K562 (cell line): ENCODE data around the gene IGF2BP3. TPM values are rescaled to one million over a fixed set of nuclear protein-coding genes. Genes with fewer than 3 reads are reported as not detected.
A peak's percentile ranks its signal among the peaks of the same experiment; 100 is the strongest.

Experiments used
- DIDO1 ChIP-seq: fragments of 450-650 bp; IDR thresholded peaks from 2 replicates; pipeline ENCODE4 v1.6.1; 2016; ENCODE audit warnings: low read depth, missing biosample characterization, missing genetic modification characterization
- ELF2 ChIP-seq: fragments of 250-450 bp; sonication (Bioruptor Pico); IDR thresholded peaks from 2 replicates; pipeline ENCODE4 v1.5.0; 2021; ENCODE audit warnings: mild to moderate bottlenecking
- FOXA3 ChIP-seq, 2 experiments: fragments of 450-650 bp in 1 of 2; sonication (generic) in 1 of 2; formaldehyde crosslinking; IDR thresholded peaks in 1 of 2; conservative IDR thresholded peaks in 1 of 2; 2 replicates each; pipeline versions ENCODE4 v1.4.0 to v1.8.0; 2020 to 2022; ENCODE audit warnings: mild to moderate bottlenecking in 2 of 2, missing genetic modification reagents in 1 of 2
- GTF2E2 ChIP-seq: fragments of 200-800 bp; sonication (Bioruptor generic); IDR thresholded peaks from 2 replicates; pipeline ENCODE4 v1.6.1; 2016; ENCODE audit warnings: missing genetic modification characterization, missing compliant biosample characterization
- KLF1 ChIP-seq: fragments of 450-650 bp; IDR thresholded peaks from 2 replicates; pipeline ENCODE4 v1.6.1; 2016; ENCODE audit warnings: missing genetic modification characterization, missing compliant biosample characterization
- KLF6 ChIP-seq: fragments of 250-450 bp; sonication (Bioruptor Pico); IDR thresholded peaks from 2 replicates; pipeline ENCODE4 v1.4.0; 2020; ENCODE audit warnings: mild to moderate bottlenecking, moderate library complexity, borderline replicate concordance
- MEF2A ChIP-seq: IDR thresholded peaks from 2 replicates; pipeline ENCODE4 v1.6.1; 2011; ENCODE audit warnings: low read depth, mild to moderate bottlenecking, low read length, moderate library complexity; ENCODE audit not compliant: control insufficient read depth
- NCOA6 ChIP-seq: fragments of 450-650 bp; IDR thresholded peaks from 2 replicates; pipeline ENCODE4 v1.6.1; 2017; ENCODE audit warnings: mild to moderate bottlenecking
- NFIX ChIP-seq: fragments of 250-450 bp; sonication (Bioruptor Pico); IDR thresholded peaks from 2 replicates; pipeline ENCODE4 v1.4.0; 2020; ENCODE audit warnings: low read depth, mild to moderate bottlenecking, moderate library complexity
- PRPF4 ChIP-seq: fragments of 200-400 bp; formaldehyde crosslinking; IDR thresholded peaks from one replicate; pipeline ENCODE4 v1.6.1; 2017; ENCODE audit warnings: low read length, low read depth, mild to moderate bottlenecking; ENCODE audit not compliant: insufficient read depth, poor library complexity, severe bottlenecking
- PTTG1 ChIP-seq: fragments of 450-650 bp; IDR thresholded peaks from 2 replicates; pipeline ENCODE4 v1.6.1; 2016; ENCODE audit warnings: low read depth, mild to moderate bottlenecking, missing genetic modification characterization, missing compliant biosample characterization
- RBM15 ChIP-seq: fragments of 200-400 bp; formaldehyde crosslinking; IDR thresholded peaks from 2 replicates; pipeline ENCODE4 v1.6.1; 2018; ENCODE audit warnings: mild to moderate bottlenecking, low read length, moderate library complexity; ENCODE audit not compliant: insufficient read depth
- SMARCC2 ChIP-seq: fragments of 450-650 bp; IDR thresholded peaks from 2 replicates; pipeline ENCODE4 v1.6.1; 2017; ENCODE audit warnings: antibody characterized with exemption, moderate library complexity, mild to moderate bottlenecking, low read depth
- ZNF263 ChIP-seq: sonication (generic); formaldehyde crosslinking; IDR thresholded peaks from 2 replicates; pipeline ENCODE4 v1.8.0; 2022; ENCODE audit warnings: mild to moderate bottlenecking, missing genetic modification reagents, borderline replicate concordance
- ZNF507 ChIP-seq: conservative IDR thresholded peaks from 2 replicates; pipeline ENCODE4 v1.6.1; 2017; ENCODE audit warnings: missing genetic modification characterization, missing compliant biosample characterization
- polyA plus RNA-seq, 8 experiments: library from polyadenylated mRNA; depleted of rRNA in 4 of 8; stranded (reverse) in 5 of 8; unstranded in 3 of 8; fragments of >200 nt; fragmentation: Nextera tagmentation in 2 of 8; fragmentation: Illumina TruSeq in 1 of 8; extraction: Ambion mirVana in 2 of 8; extraction: Trizol in 1 of 8; gene quantifications; 2 replicates each; pipeline versions ENCODE4 v1.2.1 to v1.2.3, GENCODE V29; 2011 to 2014; ENCODE audit warnings: inconsistent platforms in 1 of 8, missing spikeins in 1 of 8
- total RNA-seq, 7 experiments: library from RNA; depleted of rRNA in 6 of 7; stranded (reverse); fragments of >200 nt in 6 of 7; fragmentation: Illumina TruSeq in 2 of 7; extraction: Trizol in 2 of 7; gene quantifications; 2 replicates each; pipeline versions ENCODE4 v1.2.1 to v1.2.3, GENCODE V29; 2011 to 2021; ENCODE audit warnings: low replicate concordance in 1 of 7
- TF ChIP-seq, protein P1 (sequence below), 2 experiments: IDR thresholded peaks; 2 replicates each; pipeline ENCODE4 v1.6.1; 2011; ENCODE audit warnings: borderline replicate concordance in 1 of 2, control low read depth in 1 of 2, low read depth in 1 of 2, low read length in 1 of 2, mild to moderate bottlenecking in 1 of 2, mixed read lengths in 1 of 2, moderate library complexity in 1 of 2; ENCODE audit not compliant: insufficient read depth in 1 of 2, insufficient read length in 1 of 2, poor library complexity in 1 of 2, severe bottlenecking in 1 of 2; ENCODE audit errors: extremely low read depth in 1 of 2
- TF ChIP-seq, protein P2 (sequence below): IDR thresholded peaks from 2 replicates; pipeline ENCODE4 v1.6.1; 2011; ENCODE audit not compliant: insufficient read length; ENCODE audit errors: extremely low read depth
- TF ChIP-seq, protein P3 (sequence below): fragments of 250-450 bp; sonication (Bioruptor Pico); IDR thresholded peaks from 2 replicates; pipeline ENCODE4 v1.5.0; 2020; ENCODE audit warnings: mild to moderate bottlenecking
- TF ChIP-seq, protein P4 (sequence below): fragments of 250-450 bp; sonication (Bioruptor Pico); IDR thresholded peaks from 2 replicates; pipeline ENCODE4 v1.8.0; 2021; ENCODE audit warnings: moderate library complexity, mild to moderate bottlenecking, inconsistent platforms
- TF ChIP-seq, protein P5 (sequence below): IDR thresholded peaks from 2 replicates; pipeline ENCODE4 v1.6.1; 2012; ENCODE audit warnings: low read depth, low read length, improper control_type of control experiment, borderline replicate concordance

Gene IGF2BP3
- total and polyA plus RNA-seq, 9 of the 15 experiments (the other 6 are each of a cell fraction or from before 2014, with no cell fraction given): 8.4 to 88.1 (median 61.2) TPM

DNA sequence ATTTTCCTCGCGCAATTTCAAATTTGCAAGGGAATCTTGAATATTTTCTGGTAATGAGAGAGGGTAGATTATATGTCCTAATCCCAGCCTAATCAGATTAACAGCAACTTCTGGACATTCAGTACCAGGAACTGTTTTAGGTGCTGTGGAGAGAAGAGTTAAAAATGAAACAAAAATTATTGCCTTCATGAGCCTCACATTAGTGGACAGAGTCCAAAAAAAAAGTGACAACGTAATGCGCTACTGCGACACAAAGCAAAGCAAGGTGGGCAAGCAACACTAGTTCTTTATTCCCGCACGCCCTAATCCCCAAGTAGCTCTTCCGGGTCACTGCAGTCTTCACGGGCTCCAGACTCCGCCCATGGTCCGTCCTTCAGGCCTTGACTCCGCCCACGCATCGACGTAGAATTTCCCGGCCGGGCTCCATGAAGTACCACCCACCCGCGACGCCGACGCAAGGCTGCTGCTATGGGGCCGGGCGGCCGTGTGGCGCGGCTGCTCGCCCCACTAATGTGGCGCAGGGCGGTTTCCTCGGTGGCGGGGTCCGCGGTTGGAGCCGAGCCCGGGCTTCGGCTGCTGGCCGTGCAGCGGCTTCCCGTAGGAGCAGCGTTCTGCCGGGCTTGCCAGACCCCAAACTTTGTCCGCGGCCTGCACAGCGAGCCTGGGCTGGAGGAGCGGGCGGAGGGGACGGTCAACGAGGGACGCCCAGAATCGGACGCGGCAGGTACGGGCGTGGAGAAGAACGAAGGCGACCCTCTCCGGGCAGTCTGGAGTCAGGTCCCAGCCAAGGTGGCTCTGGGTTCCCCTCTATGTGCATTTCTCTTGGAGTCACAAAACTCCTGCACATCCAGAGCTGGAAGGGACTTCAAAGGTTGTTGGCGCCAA is 171.2 kb downstream of the IGF2BP3 start, which contains the start of gene MALSU1 (continued):
- TF ChIP-seq, protein P1, sequence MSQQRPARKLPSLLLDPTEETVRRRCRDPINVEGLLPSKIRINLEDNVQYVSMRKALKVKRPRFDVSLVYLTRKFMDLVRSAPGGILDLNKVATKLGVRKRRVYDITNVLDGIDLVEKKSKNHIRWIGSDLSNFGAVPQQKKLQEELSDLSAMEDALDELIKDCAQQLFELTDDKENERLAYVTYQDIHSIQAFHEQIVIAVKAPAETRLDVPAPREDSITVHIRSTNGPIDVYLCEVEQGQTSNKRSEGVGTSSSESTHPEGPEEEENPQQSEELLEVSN (IDR thresholded peaks at IDR 0.05; ENCODE audit: borderline replicate concordance in 1 of 2, extremely low read depth in 1 of 2, insufficient read depth in 1 of 2, insufficient read length in 1 of 2, low read depth in 1 of 2, low read length in 1 of 2, poor library complexity in 1 of 2, severe bottlenecking in 1 of 2): peak; percentile 27 to 32
- TF ChIP-seq ELF2 (CRISPR knock-in tag) (0 out of 2 replicates have a peak, but pooled peaks have one; percentile 22), GTF2E2 (no peak; the same call in 1 of the 2 replicates), KLF6 (CRISPR knock-in tag) (peak; percentile 38; the same call in 1 of the 2 replicates), FOXA3 (CRISPR knock-in tag; conservative IDR thresholded peaks at IDR 0.05 in 1 of 2, IDR thresholded peaks at IDR 0.05 in 1 of 2) (no peak), ZNF507 (no peak), MEF2A (no peak), PTTG1 (tag) (peak; percentile 60; the same call in 1 of the 2 replicates), NCOA6 (no peak), RBM15 (no peak), ZNF263 (CRISPR knock-in tag) (peak; percentile 67; the same call in 1 of the 2 replicates), PRPF4 (no peak), DIDO1 (tag) (peak; percentile 73), NFIX (no peak), KLF1 (0 out of 2 replicates have a peak, but pooled peaks have one; percentile 31), SMARCC2 (no peak)
- TF ChIP-seq, protein P2, sequence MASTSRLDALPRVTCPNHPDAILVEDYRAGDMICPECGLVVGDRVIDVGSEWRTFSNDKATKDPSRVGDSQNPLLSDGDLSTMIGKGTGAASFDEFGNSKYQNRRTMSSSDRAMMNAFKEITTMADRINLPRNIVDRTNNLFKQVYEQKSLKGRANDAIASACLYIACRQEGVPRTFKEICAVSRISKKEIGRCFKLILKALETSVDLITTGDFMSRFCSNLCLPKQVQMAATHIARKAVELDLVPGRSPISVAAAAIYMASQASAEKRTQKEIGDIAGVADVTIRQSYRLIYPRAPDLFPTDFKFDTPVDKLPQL: no peak
- TF ChIP-seq, protein P3, sequence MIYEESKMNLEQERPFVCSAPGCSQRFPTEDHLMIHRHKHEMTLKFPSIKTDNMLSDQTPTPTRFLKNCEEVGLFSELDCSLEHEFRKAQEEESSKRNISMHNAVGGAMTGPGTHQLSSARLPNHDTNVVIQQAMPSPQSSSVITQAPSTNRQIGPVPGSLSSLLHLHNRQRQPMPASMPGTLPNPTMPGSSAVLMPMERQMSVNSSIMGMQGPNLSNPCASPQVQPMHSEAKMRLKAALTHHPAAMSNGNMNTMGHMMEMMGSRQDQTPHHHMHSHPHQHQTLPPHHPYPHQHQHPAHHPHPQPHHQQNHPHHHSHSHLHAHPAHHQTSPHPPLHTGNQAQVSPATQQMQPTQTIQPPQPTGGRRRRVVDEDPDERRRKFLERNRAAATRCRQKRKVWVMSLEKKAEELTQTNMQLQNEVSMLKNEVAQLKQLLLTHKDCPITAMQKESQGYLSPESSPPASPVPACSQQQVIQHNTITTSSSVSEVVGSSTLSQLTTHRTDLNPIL (CRISPR knock-in tag): no peak
- TF ChIP-seq, protein P4, sequence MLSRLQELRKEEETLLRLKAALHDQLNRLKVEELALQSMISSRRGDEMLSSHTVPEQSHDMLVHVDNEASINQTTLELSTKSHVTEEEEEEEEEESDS (CRISPR knock-in tag): no peak
- TF ChIP-seq, protein P5, sequence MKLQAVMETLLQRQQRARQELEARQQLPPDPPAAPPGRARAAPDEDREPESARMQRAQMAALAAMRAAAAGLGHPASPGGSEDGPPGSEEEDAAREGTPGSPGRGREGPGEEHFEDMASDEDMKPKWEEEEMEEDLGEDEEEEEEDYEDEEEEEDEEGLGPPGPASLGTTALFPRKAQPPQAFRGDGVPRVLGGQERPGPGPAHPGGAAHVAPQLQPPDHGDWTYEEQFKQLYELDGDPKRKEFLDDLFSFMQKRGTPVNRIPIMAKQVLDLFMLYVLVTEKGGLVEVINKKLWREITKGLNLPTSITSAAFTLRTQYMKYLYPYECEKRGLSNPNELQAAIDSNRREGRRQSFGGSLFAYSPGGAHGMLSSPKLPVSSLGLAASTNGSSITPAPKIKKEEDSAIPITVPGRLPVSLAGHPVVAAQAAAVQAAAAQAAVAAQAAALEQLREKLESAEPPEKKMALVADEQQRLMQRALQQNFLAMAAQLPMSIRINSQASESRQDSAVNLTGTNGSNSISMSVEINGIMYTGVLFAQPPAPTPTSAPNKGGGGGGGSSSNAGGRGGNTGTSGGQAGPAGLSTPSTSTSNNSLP: no peak
